ENCODE measurements around the gene NDUFC1.
A peak's percentile ranks its signal among the peaks of the same experiment; 100 is the strongest.
"Not testable (repeated sequence)": the region's sequence is repeated elsewhere in the genome, so short reads cannot be mapped to it uniquely, and the experiment has no call there.

Gene NDUFC1

GRCh38 chr4:139297001-139297410 lies 5.3 kb downstream of the NDUFC1 start:
- DNase-seq: no peak

- DNase-seq: no peak
These were observed 6.4 kb downstream of the NDUFC1 start for GRCh38 chr4:139295942-139296299.

- peak; percentile 98 for DNase-seq
These were observed 6.9 kb downstream of the NDUFC1 start for GRCh38 chr4:139295206-139295941.

- no peak for DNase-seq
These were observed 16.0 kb downstream of the NDUFC1 start for GRCh38 chr4:139286186-139286698.

GRCh38 chr4:139282721-139283075 lies 19.6 kb downstream of the NDUFC1 start:
- no peak for DNase-seq

- DNase-seq: no peak
These were observed 20.1 kb downstream of the NDUFC1 start for GRCh38 chr4:139282065-139282720.

GRCh38 chr4:139279760-139280620 lies 22.3 kb downstream of the NDUFC1 start, which contains the start of gene MGARP:
TSS of gene MGARP (minus strand) at chr4:139280225. CDS start at chr4:139280158, 67 bp downstream.
- peak; percentile 5 for DNase-seq

- no peak for DNase-seq
These were observed 23.1 kb downstream of the NDUFC1 start for GRCh38 chr4:139278912-139279759.

GRCh38 chr4:139278485-139278884 lies 23.8 kb downstream of the NDUFC1 start:
- DNase-seq: no peak

GRCh38 chr4:139275281-139275735 lies 27.0 kb downstream of the NDUFC1 start:
- no peak for DNase-seq

- no peak for DNase-seq
These were observed 27.5 kb downstream of the NDUFC1 start for GRCh38 chr4:139274790-139275189.

- no peak for DNase-seq
These were observed 28.4 kb downstream of the NDUFC1 start for GRCh38 chr4:139273835-139274234.

GRCh38 chr4:139267301-139267700 lies 35.0 kb downstream of the NDUFC1 start:
- no peak for DNase-seq

- peak; percentile 23 for DNase-seq
These were observed 35.6 kb downstream of the NDUFC1 start for GRCh38 chr4:139266583-139267257.

- DNase-seq: no peak
These were observed 36.1 kb downstream of the NDUFC1 start for GRCh38 chr4:139266208-139266582.

GRCh38 chr4:139265654-139266053 lies 36.6 kb downstream of the NDUFC1 start:
- no peak for DNase-seq

- DNase-seq: no peak
These were observed 45.9 kb downstream of the NDUFC1 start for GRCh38 chr4:139256349-139256748.

- DNase-seq: not testable (repeated sequence)
These were observed 46.7 kb downstream of the NDUFC1 start for GRCh38 chr4:139255581-139255980.

- no peak for DNase-seq
These were observed 48.6 kb downstream of the NDUFC1 start for GRCh38 chr4:139253713-139254112.

- DNase-seq: no peak
These were observed 49.2 kb downstream of the NDUFC1 start for GRCh38 chr4:139253046-139253445.

GRCh38 chr4:139247700-139248238 lies 54.5 kb downstream of the NDUFC1 start:
- DNase-seq: no peak
